ENCODE measurements around the gene PCSK2.

Gene PCSK2

GRCh38 chr20:17444091-17444490, 217.3 kb downstream of the PCSK2 start:
- Histone ChIP-seq H3K27ac (ENCODE audit: low read depth, low read length) (no peak overlapping the region), H3K4me3 (ENCODE audit: low read length) (no peak overlapping the region), H3K4me2 (ENCODE audit: low read length) (no peak overlapping the region), H3K79me2 (ENCODE audit: control insufficient read depth, low read length) (no peaks in the 10 kb centered on the region), H3K4me1 (ENCODE audit: control insufficient read depth, low read length) (no peaks in the 10 kb centered on the region), H3K9me3 (ENCODE audit: control insufficient read depth, insufficient read depth, low read length) (no peaks in the 10 kb centered on the region), H3K36me3 (ENCODE audit: control insufficient read depth, low read length) (no peaks in the 10 kb centered on the region), H3F3A (ENCODE audit: control insufficient read depth, insufficient read depth) (no peaks in the 10 kb centered on the region), H4K20me1 (ENCODE audit: control insufficient read depth, insufficient read depth, low read depth, low read length) (no peaks in the 10 kb centered on the region), H3K27me3 (ENCODE audit: control insufficient read depth, low read length) (no peaks in the 10 kb centered on the region), H3K9me2 (replicated peaks; ENCODE audit: control insufficient read depth, low read length) (no peaks in the 10 kb centered on the region)
- no peak for TF ChIP-seq EZH2phosphoT487 (IDR thresholded peaks at IDR 0.05; ENCODE audit: borderline replicate concordance, low read length)
- TF ChIP-seq, protein P1, sequence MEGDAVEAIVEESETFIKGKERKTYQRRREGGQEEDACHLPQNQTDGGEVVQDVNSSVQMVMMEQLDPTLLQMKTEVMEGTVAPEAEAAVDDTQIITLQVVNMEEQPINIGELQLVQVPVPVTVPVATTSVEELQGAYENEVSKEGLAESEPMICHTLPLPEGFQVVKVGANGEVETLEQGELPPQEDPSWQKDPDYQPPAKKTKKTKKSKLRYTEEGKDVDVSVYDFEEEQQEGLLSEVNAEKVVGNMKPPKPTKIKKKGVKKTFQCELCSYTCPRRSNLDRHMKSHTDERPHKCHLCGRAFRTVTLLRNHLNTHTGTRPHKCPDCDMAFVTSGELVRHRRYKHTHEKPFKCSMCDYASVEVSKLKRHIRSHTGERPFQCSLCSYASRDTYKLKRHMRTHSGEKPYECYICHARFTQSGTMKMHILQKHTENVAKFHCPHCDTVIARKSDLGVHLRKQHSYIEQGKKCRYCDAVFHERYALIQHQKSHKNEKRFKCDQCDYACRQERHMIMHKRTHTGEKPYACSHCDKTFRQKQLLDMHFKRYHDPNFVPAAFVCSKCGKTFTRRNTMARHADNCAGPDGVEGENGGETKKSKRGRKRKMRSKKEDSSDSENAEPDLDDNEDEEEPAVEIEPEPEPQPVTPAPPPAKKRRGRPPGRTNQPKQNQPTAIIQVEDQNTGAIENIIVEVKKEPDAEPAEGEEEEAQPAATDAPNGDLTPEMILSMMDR (IDR thresholded peaks at IDR 0.05; ENCODE audit: low read depth, low read length, poor library complexity, severe bottlenecking), result no peak

DNA sequence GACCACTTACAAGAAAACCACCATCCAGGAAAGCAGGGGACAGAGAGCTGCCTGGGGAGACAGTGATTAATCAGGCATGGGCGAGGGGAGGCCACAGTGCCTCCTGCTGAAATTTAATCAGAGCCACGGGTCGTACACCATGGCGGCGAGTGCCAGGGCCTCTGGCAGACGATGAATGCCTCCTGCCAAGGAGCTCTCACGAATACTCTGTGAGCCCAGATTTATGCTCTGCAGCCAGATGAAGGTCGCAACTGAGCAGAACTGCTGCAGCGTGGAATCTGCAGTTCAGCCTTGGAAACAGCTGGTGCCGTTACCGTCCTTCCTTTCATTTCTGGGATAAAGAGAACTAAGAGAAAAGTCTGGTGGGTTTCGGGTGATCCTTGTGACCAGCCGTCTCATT, 218.7 kb downstream of the PCSK2 start:
- no peaks in the 10 kb centered on the region for H3K9me2 ChIP-seq (replicated peaks; ENCODE audit: control insufficient read depth, low read length)
- no peaks in the 10 kb centered on the region for H4K20me1 ChIP-seq (ENCODE audit: control insufficient read depth, insufficient read depth, low read depth, low read length)
- no peaks in the 10 kb centered on the region for H3F3A ChIP-seq (ENCODE audit: control insufficient read depth, insufficient read depth)
- no peaks in the 10 kb centered on the region for H3K27me3 ChIP-seq (ENCODE audit: control insufficient read depth, low read length)
- TF ChIP-seq EZH2phosphoT487 (IDR thresholded peaks at IDR 0.05; ENCODE audit: borderline replicate concordance, low read length), result no peak
- TF ChIP-seq, protein P1 (IDR thresholded peaks at IDR 0.05; ENCODE audit: low read depth, low read length, poor library complexity, severe bottlenecking), result no peak
- no peaks in the 10 kb centered on the region for H3K79me2 ChIP-seq (ENCODE audit: control insufficient read depth, low read length)
- no peak overlapping the region for H3K4me3 ChIP-seq (ENCODE audit: low read length)
- H3K36me3 ChIP-seq (ENCODE audit: control insufficient read depth, low read length), result no peaks in the 10 kb centered on the region
- H3K4me1 ChIP-seq (ENCODE audit: control insufficient read depth, low read length), result no peaks in the 10 kb centered on the region
- H3K4me2 ChIP-seq (ENCODE audit: low read length), result no peak overlapping the region
- no peaks in the 10 kb centered on the region for H3K9me3 ChIP-seq (ENCODE audit: control insufficient read depth, insufficient read depth, low read length)
- no peak overlapping the region for H3K27ac ChIP-seq (ENCODE audit: low read depth, low read length)

GRCh38 chr20:17446171-17446570, 219.3 kb downstream of the PCSK2 start:
- no peaks in the 10 kb centered on the region for H3K27me3 ChIP-seq (ENCODE audit: control insufficient read depth, low read length)
- TF ChIP-seq, protein P1 (IDR thresholded peaks at IDR 0.05; ENCODE audit: low read depth, low read length, poor library complexity, severe bottlenecking), result no peak
- H3K79me2 ChIP-seq (ENCODE audit: control insufficient read depth, low read length), result no peaks in the 10 kb centered on the region
- H4K20me1 ChIP-seq (ENCODE audit: control insufficient read depth, insufficient read depth, low read depth, low read length), result no peaks in the 10 kb centered on the region
- no peak overlapping the region for H3K4me2 ChIP-seq (ENCODE audit: low read length)
- no peaks in the 10 kb centered on the region for H3K36me3 ChIP-seq (ENCODE audit: control insufficient read depth, low read length)
- H3K9me2 ChIP-seq (replicated peaks; ENCODE audit: control insufficient read depth, low read length), result no peaks in the 10 kb centered on the region
- no peaks in the 10 kb centered on the region for H3K4me1 ChIP-seq (ENCODE audit: control insufficient read depth, low read length)
- H3K9me3 ChIP-seq (ENCODE audit: control insufficient read depth, insufficient read depth, low read length), result no peaks in the 10 kb centered on the region
- no peak overlapping the region for H3K4me3 ChIP-seq (ENCODE audit: low read length)
- no peaks in the 10 kb centered on the region for H3F3A ChIP-seq (ENCODE audit: control insufficient read depth, insufficient read depth)
- no peak overlapping the region for H3K27ac ChIP-seq (ENCODE audit: low read depth, low read length)

GRCh38 chr20:17448071-17448470, 221.2 kb downstream of the PCSK2 start:
- H3K79me2 ChIP-seq (ENCODE audit: control insufficient read depth, low read length), result no peaks in the 10 kb centered on the region
- H3K9me2 ChIP-seq (replicated peaks; ENCODE audit: control insufficient read depth, low read length), result no peaks in the 10 kb centered on the region
- no peaks in the 10 kb centered on the region for H3K4me1 ChIP-seq (ENCODE audit: control insufficient read depth, low read length)
- no peaks in the 10 kb centered on the region for H4K20me1 ChIP-seq (ENCODE audit: control insufficient read depth, insufficient read depth, low read depth, low read length)
- no peaks in the 10 kb centered on the region for H3F3A ChIP-seq (ENCODE audit: control insufficient read depth, insufficient read depth)
- H3K27me3 ChIP-seq (ENCODE audit: control insufficient read depth, low read length), result no peaks in the 10 kb centered on the region
- no peaks in the 10 kb centered on the region for H3K36me3 ChIP-seq (ENCODE audit: control insufficient read depth, low read length)
- H3K9me3 ChIP-seq (ENCODE audit: control insufficient read depth, insufficient read depth, low read length), result no peaks in the 10 kb centered on the region
- TF ChIP-seq, protein P1 (IDR thresholded peaks at IDR 0.05; ENCODE audit: low read depth, low read length, poor library complexity, severe bottlenecking), result no peak
- no peak overlapping the region for H3K27ac ChIP-seq (ENCODE audit: low read depth, low read length)
- H3K4me3 ChIP-seq (ENCODE audit: low read length), result no peak overlapping the region
- no peak overlapping the region for H3K4me2 ChIP-seq (ENCODE audit: low read length)
